HG02610 (cell line): ENCODE measurements around the gene RRP8.

Source experiments
- ATAC-seq: cut with Tn5 transposase; IDR thresholded peaks from one replicate; pipeline ENCODE4 v1.9.1; 2021; ENCODE audit warnings: mild to moderate bottlenecking, moderate library complexity; ENCODE audit not compliant: unreplicated experiment

The RRP8 gene

DNA sequence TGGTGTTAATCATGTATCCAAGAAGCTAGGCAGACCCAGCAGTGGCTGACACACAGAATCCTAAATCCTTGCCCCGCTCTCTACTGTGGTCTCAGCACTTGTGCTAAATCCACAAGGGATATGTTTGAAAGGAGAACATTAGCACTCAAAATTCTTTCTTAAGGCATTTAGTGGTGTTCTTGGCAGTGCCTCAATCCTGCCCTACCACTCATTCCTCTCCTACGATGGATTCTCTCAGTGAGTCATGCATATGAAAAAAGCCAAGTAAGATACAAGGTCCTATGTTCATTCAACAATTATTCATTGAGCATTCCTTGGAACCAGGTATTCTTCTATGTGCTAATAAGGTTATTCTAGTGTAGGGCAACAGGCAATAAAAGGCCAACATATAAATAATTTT is 31.2 kb downstream of the RRP8 start:
- ATAC-seq = no peak

DNA sequence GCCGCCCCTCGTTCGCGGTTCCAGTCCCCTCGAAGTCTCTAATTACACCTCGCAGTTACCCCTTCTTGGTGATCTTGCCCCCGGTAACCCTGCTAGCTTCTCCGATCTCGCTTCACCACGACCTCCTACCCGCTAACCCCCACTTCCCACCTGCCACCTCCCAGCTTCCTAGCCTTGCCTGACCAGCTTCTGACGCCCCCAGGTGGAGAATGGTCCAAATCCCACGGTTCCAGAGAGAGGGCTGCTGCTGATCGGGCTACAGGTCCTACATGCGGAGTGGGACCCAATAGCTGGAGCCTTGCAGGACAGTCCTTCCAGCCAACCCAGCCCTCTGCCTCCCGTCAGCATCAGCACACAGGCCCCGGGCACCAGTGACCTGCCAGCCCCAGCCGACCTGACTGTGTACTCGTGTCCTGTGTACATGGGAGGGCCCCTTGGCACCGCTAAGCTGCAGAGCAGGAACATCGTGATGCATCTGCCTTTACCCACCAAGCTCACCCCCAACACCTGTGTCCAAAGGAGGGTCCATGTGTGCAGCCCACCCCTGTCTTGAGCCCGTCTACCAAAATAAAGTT is 31.9 kb downstream of the RRP8 start:
- ATAC-seq = no peak

DNA sequence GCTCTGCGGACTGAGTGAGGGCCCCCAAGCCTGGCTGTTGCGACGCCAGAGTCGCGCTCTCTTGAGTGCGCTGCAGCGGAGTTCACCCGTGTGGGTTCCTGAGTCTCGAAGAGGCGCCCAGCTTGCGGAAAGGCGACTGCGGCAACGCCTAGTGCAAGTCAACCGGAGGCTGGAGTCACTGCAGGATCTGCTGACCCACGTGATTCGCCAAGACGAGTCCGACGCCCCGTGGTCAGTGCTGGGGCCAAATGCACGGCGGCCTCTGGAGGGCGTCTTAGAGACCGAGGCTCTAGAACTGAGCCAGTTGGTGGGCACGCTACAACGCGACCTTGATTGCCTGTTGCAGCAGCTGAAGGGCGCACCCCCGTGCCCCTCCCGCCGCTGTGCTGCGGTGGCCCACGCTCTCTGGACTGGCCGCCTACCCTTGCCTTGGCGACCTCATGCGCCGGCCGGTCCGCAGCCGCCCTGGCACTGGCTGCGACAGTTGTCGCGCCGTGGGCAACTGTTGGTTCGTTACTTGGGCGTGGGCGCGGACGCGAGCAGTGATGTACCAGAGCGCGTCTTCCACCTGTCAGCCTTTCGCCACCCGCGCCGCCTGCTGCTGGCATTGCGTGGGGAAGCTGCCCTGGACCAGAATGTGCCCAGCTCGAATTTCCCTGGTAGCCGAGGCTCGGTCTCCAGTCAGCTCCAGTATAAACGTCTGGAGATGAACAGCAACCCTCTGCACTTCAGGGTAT is 32.6 kb downstream of the RRP8 start:
- ATAC-seq = no peak

DNA sequence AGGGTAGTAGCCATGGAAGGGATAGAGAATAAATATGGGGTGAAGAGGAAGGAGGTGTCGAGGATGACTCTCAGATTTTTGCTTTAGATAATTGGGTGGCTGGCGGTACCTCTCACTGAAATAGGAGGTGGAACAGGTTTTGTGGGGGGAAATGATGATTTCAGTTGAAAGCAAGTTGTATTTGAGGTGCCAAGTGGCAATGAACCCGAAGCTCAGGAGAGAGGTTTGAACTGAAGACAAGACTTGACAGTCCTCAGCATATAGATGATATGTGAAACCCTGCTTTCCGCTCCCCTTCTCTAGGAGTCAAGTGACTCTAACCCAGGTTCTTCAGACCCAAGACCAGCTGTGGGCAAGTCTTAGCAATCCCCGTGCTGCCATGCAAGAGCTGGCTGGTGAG is 33.7 kb downstream of the RRP8 start:
- ATAC-seq = no peak

DNA sequence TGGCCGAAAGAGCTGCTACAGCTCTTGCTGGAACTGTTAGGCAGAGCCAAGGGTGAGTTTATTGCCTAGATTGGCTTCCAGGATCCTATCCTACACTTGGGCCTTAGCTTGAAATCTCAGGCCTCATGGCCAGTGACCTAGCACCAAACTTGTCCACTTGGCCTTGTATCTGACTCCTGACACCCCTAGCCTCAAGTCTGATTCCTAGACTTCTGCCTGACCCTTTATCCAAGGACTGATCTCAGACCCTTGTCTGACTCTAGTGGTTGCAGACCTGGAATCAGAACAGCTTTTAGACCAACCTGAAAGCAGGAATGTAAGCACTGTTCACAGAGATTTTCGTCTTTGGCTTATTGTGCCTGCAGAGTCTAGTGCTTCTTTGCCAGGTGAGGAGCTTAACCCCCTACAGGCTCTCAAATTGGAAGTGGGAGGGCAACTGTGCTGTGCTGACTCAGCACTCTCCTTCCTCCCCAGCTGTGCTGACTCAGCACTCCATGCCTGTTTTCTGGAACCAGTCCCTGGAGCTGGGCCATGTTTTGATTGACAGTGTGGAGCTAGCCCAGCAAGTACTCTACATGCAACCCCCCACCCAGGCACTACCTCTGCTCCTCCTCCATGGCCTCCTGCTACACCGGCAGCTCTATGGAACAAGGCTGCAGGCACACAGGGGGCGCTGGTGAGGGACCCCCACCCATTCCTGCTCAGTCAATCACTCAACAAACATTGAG is 35.1 kb downstream of the RRP8 start:
- no peak for ATAC-seq

DNA sequence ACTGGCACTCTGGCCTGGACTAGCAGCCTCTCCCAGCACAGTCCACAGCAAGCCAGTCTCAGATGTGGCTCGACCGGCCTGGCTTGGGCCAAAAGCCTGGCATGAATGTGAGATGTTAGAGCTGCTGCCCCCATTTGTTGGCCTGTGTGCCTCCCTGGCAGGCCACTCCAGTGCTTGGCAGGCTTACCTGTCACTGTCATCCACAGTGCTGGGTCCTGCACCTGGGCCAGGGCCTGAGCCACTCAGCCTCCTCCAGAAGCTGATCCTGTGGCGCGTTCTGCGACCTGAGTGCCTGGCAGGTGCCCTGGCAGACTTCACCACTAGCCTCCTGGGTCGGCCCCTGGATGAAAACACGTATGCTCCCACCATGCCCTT is 36.1 kb downstream of the RRP8 start:
- ATAC-seq = no peak

DNA sequence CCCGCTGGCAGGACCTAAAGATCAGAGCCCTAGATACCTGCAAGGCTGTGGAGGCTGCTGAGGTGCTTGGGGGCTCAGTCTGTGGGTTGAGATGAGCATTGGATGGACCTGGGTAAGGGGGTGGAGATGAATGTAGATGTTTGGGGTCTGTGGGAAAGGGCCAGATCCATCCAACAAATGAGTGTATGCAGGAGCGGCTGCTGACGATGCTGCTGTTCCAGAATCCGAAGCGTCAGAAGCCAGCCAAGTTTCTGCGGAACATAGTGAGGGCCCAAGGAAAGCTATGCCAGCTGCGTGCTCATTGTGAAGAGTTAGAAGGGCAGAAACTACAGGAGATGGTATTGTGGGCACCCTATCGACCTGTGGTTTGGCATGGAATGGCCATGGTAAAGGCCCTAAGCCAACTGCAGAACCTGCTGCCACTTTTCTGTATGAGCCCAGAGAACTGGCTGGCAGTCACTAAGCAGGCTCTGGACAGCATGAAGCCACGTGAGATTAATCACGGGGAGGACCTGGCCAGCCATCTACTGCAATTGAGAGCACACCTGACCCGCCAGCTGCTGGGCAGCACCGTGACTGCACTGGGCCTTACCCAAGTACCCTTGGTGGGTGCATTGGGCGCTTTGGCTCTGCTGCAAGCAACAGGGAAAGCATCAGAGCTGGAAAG is 36.6 kb downstream of the RRP8 start:
- ATAC-seq = no peak

DNA sequence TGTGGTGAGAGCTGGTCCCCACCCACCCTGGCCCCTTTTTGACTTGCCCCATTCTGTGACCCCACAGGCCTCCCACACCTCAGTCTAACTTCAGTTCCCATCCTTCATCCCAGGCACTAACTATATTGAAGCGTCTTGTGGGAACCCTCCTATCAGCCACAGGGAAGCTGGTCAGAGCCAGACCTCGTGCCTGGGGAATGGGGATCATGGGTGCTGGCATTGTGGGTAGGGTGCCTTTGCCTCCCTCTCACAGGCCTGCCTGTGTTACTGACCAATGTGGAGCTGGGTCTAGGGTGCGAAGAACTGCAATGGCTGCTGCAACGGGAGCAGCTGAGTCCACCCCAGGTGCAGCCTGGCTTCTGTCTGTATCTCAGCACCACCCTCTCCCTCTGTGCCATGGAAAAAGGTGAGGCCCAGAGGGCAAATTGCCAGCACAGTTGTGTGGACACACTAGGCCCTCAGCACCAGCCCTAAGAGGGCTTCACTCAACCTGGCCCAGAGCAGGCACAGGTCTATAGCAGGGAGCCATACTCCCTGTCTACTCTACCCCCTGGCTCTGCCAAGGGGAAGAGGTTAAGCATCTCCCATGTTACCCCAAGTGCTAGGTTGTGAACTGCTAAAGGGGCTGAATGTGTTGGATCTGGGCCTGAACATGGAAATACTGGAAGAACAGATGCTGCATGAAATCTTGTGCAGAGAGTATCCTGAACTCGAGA is 37.3 kb downstream of the RRP8 start:
- no peak for ATAC-seq

DNA sequence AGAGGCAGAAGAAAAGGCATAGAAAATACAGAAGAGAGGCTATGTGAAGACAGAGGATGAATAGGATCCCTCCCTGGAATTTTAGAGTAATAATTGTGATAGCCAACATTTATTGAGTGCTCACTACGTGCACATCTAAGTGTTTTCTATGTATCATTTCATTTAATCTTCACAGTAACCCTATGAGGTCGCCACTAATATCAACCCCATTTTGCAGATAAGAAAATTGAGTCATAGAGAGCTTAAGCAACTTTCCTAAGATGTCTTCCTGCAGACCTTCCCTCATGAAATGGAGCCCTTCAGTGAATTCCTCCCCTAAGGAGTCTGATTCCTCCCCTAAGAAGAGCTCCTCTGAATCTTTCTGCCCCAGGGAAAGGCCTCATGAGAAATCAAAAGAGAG is 38.1 kb downstream of the RRP8 start:
- ATAC-seq = no peak

DNA sequence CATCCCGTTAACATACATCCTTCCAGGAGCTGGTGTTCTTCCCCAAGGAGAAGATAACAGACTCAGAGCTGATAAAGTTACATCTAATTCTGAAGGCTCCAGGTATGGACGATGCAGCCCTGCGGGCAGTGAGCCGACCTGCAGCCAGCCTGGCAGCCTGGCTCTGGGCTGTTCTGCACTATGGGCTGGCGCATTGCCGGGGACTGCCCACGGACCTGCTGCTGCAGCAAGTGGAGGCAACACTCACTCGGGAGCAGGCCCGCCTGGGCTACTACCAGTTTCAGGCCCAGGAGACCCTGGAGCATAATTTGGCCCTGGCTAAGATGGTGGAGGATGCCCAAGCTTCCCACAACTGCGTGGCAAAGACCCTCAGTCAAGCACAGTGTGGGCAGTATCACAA is 39.7 kb downstream of the RRP8 start:
- no peak for ATAC-seq

DNA sequence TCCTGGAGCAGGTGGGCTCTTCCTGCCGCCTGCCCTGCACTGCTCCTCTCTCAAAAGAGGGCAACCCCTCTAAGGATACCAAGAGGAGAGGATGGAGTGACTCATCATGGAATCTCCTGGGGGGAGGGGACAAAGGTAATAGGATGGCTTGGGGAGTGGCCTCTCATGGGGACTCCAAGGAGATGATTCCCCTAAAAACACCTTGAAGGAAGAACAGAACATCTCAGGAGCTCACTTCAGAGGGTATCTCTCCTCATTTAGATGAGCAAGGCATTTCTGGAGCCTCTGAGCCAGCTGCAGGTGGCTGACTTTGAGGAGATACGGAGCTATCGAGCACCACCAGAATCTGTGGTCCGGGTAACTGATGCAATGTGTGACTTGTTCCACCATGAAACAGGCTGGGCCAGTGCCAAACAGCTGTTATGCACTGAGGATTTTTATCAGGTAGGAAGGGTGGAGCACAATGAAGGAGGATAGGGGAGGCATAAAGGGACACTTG is 40.2 kb downstream of the RRP8 start:
- no peak for ATAC-seq

DNA sequence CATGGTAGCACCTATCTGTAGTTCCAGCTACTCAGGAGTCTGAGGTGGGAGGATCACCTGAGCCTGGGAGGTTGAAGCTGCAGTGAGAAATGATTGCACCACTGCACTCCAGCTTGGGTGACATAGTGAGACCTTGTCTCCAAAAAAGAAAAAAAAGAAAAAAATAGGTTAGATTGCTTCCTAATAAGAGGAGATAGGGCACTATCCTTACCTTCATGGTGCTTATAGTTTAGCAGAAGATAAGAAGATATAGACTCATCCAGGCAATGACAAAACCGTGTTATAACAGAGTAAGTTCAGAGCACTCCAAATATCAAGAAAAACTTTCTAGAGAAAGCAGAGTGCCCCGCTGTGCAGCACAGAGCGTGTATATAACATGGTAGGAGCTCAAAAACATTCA is 42.1 kb downstream of the RRP8 start:
- no peak for ATAC-seq

DNA sequence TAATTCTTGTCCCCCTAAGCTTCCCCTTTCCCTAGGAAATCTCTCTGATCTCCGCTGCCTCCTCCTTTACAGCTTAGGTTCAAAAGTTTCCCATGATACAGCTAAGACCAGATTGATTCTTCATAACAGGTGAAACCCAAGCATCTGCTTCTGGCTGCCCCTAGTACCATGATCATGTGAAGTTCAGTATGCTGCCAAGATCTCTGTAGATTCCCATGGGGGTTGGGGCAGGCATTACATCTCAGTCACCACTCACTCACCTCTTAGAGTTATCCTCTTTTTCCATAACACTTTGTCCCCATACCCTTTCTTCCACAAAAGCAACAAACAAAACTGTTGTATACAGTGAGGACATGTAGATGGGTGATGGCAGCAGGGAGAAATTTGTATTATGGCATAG is 44.0 kb downstream of the RRP8 start:
- ATAC-seq = no peak

DNA sequence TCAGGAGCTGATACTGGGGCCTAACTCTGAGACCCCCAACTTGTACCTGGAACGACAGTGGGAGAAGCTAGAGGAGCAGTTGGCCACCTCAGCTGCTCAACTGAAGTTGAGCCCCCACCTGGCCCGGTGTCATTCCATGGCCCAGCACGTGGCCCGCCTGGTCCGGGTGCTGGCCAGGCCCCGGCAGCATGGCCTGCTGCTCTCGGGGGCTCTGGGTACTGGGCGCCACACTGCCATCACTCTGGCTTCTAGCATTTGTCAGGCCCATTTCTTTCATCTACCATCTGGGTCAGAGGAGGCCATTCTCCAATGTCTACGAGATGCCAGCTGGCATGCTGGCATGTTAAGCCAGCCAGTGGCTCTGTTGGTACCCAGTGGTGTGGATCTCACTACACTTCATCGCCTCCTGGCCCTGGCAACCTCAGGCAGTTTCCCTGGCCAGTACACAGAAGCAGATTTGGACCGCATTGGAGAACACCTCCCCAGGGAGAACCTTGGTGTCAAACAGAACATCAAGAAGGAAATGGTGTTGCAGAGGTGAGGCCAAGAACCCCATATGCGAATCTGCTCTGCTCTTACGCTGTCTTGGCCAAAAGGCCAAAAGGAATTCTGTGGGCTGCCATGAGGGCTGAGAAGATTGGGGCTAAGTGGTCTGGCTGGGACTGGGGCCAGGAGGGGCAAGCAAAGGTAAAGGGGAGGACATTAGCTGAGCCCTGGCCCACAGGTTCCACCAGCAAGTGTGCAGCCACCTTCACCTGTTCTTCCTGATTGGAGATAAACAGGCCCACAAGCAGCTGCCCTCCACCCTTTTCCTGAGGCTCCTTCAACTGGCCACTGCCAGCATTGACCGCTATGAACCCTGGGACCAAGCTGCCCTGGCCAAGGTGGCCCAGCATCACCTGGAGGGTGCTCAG is 45.4 kb downstream of the RRP8 start:
- ATAC-seq = no peak

DNA sequence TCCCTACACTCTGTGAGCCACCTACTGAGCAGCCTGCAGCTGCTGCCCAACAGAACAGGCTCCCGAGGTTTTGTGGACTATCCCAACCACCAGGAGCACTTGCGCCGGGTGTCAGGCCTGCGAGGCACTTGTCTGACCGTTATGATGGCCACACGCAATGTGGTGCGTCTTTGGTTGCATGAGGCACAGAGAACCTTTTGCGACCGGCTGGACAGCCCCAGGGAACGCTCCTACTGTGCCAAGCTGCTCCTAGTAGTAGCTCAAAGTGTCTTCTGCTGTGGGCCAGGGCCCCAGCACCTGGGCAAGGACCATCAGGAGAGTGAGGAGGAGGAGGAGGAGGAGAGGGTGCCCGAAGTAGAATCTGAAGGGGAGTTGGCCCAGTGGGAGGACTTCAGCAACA is 46.4 kb downstream of the RRP8 start:
- no peak for ATAC-seq

DNA sequence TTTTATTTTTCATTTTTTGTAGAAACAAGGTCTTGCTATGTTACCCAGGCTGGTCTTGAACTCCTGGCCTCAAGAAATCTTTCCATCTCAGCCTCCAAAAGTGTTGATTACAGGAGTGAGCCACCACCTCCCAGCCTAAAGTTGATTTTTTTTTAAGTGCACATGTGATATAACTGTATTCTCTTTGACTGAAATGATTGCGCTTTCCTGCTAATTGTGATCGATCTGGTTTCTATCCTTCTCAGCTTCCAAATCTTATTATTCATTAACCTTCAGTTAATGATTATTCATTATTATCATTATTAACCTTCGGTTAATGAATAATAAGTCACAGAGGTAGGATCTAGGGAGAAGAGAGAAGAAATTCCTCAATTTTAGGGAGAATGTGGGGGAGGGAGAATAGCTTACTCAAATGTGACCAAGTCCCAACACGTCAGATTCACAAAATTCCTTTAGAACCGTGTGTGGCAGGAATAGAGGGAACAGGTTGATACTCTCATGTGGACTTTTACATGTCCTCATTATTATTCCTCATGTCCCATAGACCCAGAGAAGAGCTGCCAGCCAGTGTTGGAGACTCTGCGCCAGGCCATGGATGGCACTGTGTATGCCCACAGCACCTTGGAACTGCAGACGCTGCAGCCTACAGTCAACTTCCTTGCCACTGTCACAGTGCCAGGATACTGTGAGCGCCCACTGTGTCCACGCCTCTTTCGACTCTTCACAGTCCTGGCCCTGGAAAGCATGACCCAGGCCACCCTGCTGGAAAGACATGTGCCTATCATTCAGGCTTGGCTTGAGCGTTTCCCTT is 47.1 kb downstream of the RRP8 start:
- no peak for ATAC-seq

DNA sequence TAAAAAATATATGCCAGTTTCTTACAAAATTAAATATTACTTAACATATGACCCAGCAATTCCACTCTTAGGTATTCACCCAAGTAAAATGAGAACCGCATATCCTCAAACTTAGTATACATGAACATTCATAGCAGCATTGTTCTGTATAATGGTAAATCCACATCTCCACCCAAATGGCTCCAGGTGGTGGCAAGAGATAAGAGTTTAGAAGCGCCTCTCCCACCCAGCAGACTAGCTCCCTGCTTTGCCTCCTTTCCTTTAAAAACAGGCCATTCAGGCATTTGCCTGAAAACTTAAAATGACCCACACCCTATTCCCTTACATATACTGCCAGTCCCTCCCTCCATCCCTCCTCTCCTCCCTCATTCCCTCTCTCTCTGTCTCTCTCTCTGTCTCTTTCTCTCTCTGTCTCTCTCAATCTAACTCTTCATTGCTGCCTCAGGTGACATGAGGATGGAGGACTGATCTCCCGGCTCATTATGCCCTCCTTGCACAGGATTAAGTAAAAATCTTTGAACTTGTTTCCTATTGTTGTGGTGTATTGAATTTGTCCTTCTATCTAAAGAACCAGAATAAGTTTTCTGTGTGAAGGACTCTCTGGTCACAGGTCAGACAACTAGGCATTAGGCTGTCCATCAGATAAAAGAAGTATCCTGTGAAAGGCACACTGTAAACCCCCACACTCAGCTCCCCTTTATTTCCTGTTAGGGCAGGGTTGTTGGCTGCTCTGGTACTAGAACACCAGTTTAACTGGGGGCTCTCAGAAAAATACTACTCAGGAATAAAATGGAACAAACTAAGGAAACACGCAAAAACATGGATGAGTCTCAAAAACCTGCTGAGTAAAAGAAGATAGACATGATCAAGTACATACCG is 48.3 kb downstream of the RRP8 start:
- ATAC-seq = no peak

DNA sequence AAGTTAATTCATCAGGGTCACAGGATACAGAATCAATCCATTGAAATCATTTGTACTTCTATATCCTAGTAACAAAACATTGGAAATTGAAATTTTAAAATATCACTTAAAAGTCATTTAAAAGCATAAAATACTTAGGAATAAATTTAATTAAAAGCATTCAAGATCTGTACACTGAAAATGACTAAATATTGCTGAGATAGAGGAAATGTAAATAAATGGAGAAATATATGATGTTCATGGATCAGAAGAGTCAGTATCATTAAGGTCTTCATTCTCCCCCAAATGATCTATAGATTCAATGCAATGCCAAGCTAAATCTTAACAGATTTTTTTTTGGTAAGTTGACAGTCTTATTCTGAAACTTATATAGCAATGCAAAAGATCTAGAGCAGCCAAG is 49.8 kb downstream of the RRP8 start:
- ATAC-seq = no peak
